ENCODE measurements around the gene TPRN.

GRCh38 chr9:137201205-137201868 lies 796 bp upstream of the TPRN start:
- TF ChIP-seq POLR2AphosphoS5 (IDR thresholded peaks at IDR 0.05; ENCODE audit: low read depth, low read length): no peak
- TF ChIP-seq POLR2A (IDR thresholded peaks at IDR 0.05; ENCODE audit: low read depth, low read length): no peak

Measured in GM12892 (cell line).